K562 treated with DMSO at 1 percent for 48 hours (cell line): ENCODE results near the gene CDK5RAP3. TPM values are rescaled to one million over a fixed set of nuclear protein-coding genes. Genes with fewer than 3 reads are reported as not detected.

Source experiments
- total RNA-seq: library from RNA; unstranded; fragments of 300-600 nt; gene quantifications from 2 replicates; pipeline ENCODE4 v1.2.3, GENCODE V29; 2022; ENCODE audit warnings: low replicate concordance; ENCODE audit errors: extremely low read depth

CDK5RAP3 gene
- not detected in 2 replicates for total RNA-seq

DNA sequence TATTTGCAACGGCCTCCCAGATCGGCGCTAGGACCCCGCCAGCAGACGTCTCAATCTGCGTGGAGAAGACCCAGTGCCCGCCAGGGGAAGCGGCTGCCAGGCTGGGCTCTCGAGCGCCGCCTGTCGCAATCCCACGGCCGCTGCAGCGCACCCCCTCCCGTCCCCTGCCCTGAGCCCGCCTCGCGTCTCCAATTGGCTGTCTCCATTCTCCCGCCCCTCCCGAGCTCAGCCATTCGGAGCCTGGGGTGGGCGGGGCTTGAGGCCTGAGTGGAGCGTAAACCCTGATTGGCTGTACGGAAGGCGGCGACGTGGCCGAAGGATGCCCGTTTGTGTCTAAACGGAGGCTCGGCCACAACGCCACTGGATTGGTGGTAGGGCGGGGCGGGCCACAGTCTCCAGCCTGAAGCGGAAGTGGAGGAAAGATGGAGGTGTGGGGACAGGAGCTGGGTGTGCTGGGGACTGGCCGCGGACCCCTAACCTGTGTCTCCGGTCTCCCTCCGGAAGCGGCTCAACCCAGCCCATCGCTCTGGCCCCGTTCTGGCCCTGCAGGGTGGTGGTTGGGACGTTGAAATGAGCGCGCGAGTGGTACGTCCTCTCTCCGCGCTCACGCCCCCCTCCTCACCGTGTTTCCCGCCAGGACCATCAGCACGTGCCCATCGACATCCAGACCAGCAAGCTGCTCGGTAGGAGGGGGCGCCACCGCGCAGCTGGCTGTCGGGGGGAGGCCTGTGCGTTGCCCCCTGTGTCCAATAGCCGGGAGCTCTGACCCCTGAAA, at the start of gene CDK5RAP3:
TSS of gene CDK5RAP3 (plus strand) at position 389 of the 775 bp plus-strand sequence. CDS start at position 423, 34 bp downstream.

GRCh38 chr17:47941246-47942095, 29.4 kb upstream of the CDK5RAP3 start, which contains the start of gene PNPO:
Gene PNPO (plus strand): TSS chr17:47941571. CDS start chr17:47941676, 105 bp downstream.

GRCh38 chr17:47957591-47958490, 13.1 kb upstream of the CDK5RAP3 start, which contains the start of gene PRR15L:
Gene PRR15L (minus strand): TSS chr17:47957883. CDS start chr17:47953234, 4,649 bp downstream.

Other genes starting within 250 kb of the CDK5RAP3 start
- gene TBX21, start 237.9 kb upstream of the CDK5RAP3 start, total RNA-seq, result not detected in 2 replicates
- gene OSBPL7, start 149.3 kb upstream of the CDK5RAP3 start, total RNA-seq, result not detected in 2 replicates
- not detected in 2 replicates for gene MRPL10, start 139.6 kb upstream of the CDK5RAP3 start, total RNA-seq
- gene LRRC46, start 139.4 kb upstream of the CDK5RAP3 start, total RNA-seq, result not detected in 2 replicates
- not detected in 2 replicates for gene SCRN2, start 129.8 kb upstream of the CDK5RAP3 start, total RNA-seq
- not detected in 2 replicates for gene SP6, start 120.0 kb upstream of the CDK5RAP3 start, total RNA-seq
- gene SP2, start 74.9 kb upstream of the CDK5RAP3 start, total RNA-seq, result not detected in 2 replicates
- not detected in 2 replicates for gene PNPO, start 29.5 kb upstream of the CDK5RAP3 start, total RNA-seq
- not detected in 2 replicates for gene PRR15L, start 13.2 kb upstream of the CDK5RAP3 start, total RNA-seq
- gene COPZ2, start 66.7 kb downstream of the CDK5RAP3 start, total RNA-seq, result not detected in 2 replicates
- gene NFE2L1, start 77.2 kb downstream of the CDK5RAP3 start, total RNA-seq, result 109 and 493 TPM in 2 replicates
- gene CBX1, start 130.4 kb downstream of the CDK5RAP3 start, total RNA-seq, result not detected in 2 replicates
- gene SNX11, start 136.7 kb downstream of the CDK5RAP3 start, total RNA-seq, result not detected in 2 replicates